ENCODE data around the gene KPNA3. TPM values are rescaled to one million over a fixed set of nuclear protein-coding genes. Genes with fewer than 3 reads are reported as not detected.
"Not testable (repeated sequence)": the region's sequence is repeated elsewhere in the genome, so short reads cannot be mapped to it uniquely, and the experiment has no call there.

Gene KPNA3
- total RNA-seq, 2 donors from 2014 or later: 30.3 to 30.9 TPM

- DNase-seq (ENCODE audit: low spot score) (no peak), ATAC-seq (ENCODE audit: insufficient number of reproducible peaks, low FRiP score, low read depth) (no peak)
- no peaks in the 10 kb centered on the region for H3K9me3 ChIP-seq
- no peak overlapping the region for H3K4me3 ChIP-seq
- H3K27me3 ChIP-seq (replicated peaks; ENCODE audit: insufficient read depth): no peaks in the 10 kb centered on the region
- no peak overlapping the region for H3K27ac ChIP-seq
- no peaks in the 10 kb centered on the region for H3K36me3 ChIP-seq
- TF ChIP-seq CTCF (IDR thresholded peaks at IDR 0.05): no peak
- H3K4me1 ChIP-seq (ENCODE audit: control insufficient read depth in 1 of 2, low read depth in 2 of 2): no peaks in the 10 kb centered on the region
Measured at GRCh38 chr13:49772828-49773227, 19.7 kb downstream of the KPNA3 start.

GRCh38 chr13:49761811-49762210 lies 30.7 kb downstream of the KPNA3 start:
- ATAC-seq (ENCODE audit: insufficient number of reproducible peaks, low FRiP score, low read depth); H3K27ac ChIP-seq; H3K9me3 ChIP-seq; H3K36me3 ChIP-seq; H3K27me3 ChIP-seq (replicated peaks; ENCODE audit: insufficient read depth); DNase-seq (ENCODE audit: low spot score); H3K4me3 ChIP-seq: not testable (repeated sequence)
- H3K4me1 ChIP-seq (ENCODE audit: control insufficient read depth in 1 of 2, low read depth in 2 of 2): peaks cover 0 to 11% of the 10 kb centered on the region in 2 donors

DNA sequence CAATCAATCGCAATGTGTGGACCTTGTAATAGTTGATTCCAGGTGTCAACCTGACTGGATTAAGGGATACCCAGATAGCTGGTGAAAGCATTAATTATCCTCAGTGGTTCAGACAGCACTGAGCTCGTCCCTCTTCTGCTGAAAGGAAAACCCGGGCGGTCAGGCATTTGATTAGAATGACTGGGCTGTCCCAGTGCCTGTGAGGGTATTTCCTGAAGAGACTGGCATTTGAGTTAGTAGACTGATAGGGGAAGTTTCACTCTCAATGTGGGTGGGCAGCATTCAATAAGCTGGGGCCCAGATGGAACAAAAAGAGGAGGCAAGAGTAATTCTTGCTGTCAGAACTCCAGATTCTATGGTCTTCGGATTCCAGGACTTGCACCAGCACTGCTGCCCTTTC lies 31.9 kb downstream of the KPNA3 start:
- no peak for ATAC-seq (ENCODE audit: insufficient number of reproducible peaks, low FRiP score, low read depth)

DNA sequence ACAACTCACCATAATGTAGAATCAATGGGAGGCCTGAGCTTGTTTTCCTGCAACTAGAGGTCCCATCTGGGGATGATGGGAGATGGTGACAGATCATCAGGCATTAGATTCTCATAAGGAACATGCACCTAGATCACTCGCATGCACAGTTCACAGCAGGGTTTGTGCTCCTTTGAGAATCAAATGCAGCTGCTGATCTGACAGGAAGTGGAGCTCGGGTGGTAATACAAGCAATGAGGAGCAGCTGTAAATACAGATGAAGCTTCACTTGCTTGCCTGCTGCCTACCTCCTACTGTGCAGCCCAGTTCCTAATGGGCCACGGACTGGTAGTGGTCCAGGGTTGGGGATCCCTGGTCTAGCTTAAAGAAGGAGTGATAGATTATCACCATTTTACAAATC lies 33.0 kb downstream of the KPNA3 start:
- ATAC-seq (ENCODE audit: insufficient number of reproducible peaks, low FRiP score, low read depth) (no peak), DNase-seq (ENCODE audit: low spot score) (no peak)
- no peak for TF ChIP-seq CTCF (IDR thresholded peaks at IDR 0.05)
- H3K36me3 ChIP-seq: no peaks in the 10 kb centered on the region
- no peak overlapping the region for H3K27ac ChIP-seq
- H3K9me3 ChIP-seq: no peaks in the 10 kb centered on the region
- no peaks in the 10 kb centered on the region for H3K27me3 ChIP-seq (replicated peaks; ENCODE audit: insufficient read depth)
- H3K4me1 ChIP-seq (ENCODE audit: control insufficient read depth in 1 of 2, low read depth in 2 of 2): no peaks in the 10 kb centered on the region
- H3K4me3 ChIP-seq: no peak overlapping the region

More for the DNA sequence above, 31.9 kb downstream of the KPNA3 start:
- H3K27me3 ChIP-seq (replicated peaks; ENCODE audit: insufficient read depth): no peaks in the 10 kb centered on the region
- no peaks in the 10 kb centered on the region for H3K9me3 ChIP-seq
- no peaks in the 10 kb centered on the region for H3K4me1 ChIP-seq (ENCODE audit: control insufficient read depth in 1 of 2, low read depth in 2 of 2)
- H3K36me3 ChIP-seq: no peaks in the 10 kb centered on the region
- H3K4me3 ChIP-seq: no peak overlapping the region
- DNase-seq (ENCODE audit: low spot score): no peak
- H3K27ac ChIP-seq: no peak overlapping the region
- TF ChIP-seq CTCF (IDR thresholded peaks at IDR 0.05): no peak

DNA sequence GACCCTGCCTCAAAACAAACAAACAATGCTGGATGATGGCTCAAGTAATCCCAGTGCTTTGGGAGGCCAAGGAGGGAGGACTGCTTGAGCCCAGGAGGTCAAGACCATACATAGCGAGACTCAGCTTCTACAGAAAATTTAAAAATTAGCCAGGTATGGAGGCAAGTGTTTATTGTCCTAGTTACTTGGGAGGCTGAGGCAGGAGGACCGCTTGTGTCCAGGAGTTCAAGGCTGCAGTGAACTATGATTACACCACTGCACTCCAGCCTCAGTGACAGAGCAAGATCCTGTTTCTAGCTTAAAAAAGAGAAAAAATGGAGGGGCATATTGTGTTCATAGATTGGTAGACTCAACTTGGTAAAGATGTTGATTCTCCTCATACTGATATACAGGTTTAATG lies 36.2 kb downstream of the KPNA3 start:
- Histone ChIP-seq H3K27ac (no peak overlapping the region), H3K4me1 (ENCODE audit: control insufficient read depth in 1 of 2, low read depth in 2 of 2) (no peaks in the 10 kb centered on the region), H3K4me3 (no peak overlapping the region), H3K36me3 (no peaks in the 10 kb centered on the region), H3K27me3 (replicated peaks; ENCODE audit: insufficient read depth) (no peaks in the 10 kb centered on the region), H3K9me3 (no peaks in the 10 kb centered on the region)
- no peak for TF ChIP-seq CTCF (IDR thresholded peaks at IDR 0.05)
- DNase-seq (ENCODE audit: low spot score): no peak
- no peak for ATAC-seq (ENCODE audit: insufficient number of reproducible peaks, low FRiP score, low read depth)

DNA sequence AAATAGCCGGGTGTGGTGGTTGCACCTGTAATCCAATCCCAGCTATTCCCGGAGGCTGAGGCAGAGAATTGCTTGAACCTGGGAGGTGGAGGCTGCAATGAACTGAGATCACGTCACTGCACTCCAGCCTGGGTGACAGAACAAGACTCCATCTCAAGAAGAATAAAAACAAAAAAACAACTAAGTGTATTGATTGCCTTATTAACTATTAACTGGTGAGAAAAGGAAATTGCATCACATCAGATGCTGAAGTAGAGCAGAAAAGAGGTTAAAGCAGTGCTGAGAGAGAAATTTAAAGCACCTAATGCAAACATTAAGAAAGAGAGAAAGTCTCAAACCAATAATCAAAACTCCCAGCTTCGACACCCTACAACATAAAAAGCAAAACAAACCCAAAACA lies 38.3 kb downstream of the KPNA3 start:
- no peaks in the 10 kb centered on the region for H3K36me3 ChIP-seq
- ATAC-seq (ENCODE audit: insufficient number of reproducible peaks, low FRiP score, low read depth): no peak
- H3K4me1 ChIP-seq (ENCODE audit: control insufficient read depth in 1 of 2, low read depth in 2 of 2): no peaks in the 10 kb centered on the region

More for the DNA sequence above, 38.3 kb downstream of the KPNA3 start:
- no peak for DNase-seq (ENCODE audit: low spot score)
- Histone ChIP-seq H3K27ac (no peak overlapping the region), H3K9me3 (no peaks in the 10 kb centered on the region), H3K4me3 (no peak overlapping the region), H3K27me3 (replicated peaks; ENCODE audit: insufficient read depth) (no peaks in the 10 kb centered on the region)
- no peak for TF ChIP-seq CTCF (IDR thresholded peaks at IDR 0.05)
